AG10803 (cell line): ENCODE measurements around the gene PPP1R9A.

Experiments used
- DNase-seq: peaks from one replicate; pipeline ENCODE4 v3.0.0; 2010; ENCODE audit warnings: low read depth
- H3K4me3 ChIP-seq: 2 replicates; pipeline ENCODE4 v1.5.1; 2011; ENCODE audit warnings: mild to moderate bottlenecking, low read length, control low read depth
- TF ChIP-seq, protein P1 (sequence below): conservative IDR thresholded peaks from 2 replicates; pipeline ENCODE4 v1.5.1; 2011; ENCODE audit warnings: mild to moderate bottlenecking, low read length, control low read depth, inconsistent platforms

Gene PPP1R9A

DNA sequence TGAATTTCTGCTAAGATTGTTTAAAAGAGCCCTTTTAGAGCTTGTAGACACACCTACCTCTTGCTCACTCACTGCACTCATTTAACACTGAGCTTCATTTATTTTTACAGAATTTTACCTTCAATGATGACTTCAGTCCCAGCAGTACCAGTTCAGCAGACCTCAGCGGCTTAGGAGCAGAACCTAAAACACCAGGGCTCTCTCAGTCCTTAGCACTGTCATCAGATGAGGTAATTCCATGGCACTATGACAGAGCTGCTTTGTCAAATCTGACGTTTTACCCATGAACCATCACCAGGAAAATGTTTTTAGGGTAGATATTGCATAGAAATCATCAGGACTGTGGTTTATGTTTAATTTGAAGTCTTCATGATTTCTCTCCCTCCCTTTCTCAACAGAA, 378.7 kb downstream of the PPP1R9A start:
- TF ChIP-seq, protein P1, sequence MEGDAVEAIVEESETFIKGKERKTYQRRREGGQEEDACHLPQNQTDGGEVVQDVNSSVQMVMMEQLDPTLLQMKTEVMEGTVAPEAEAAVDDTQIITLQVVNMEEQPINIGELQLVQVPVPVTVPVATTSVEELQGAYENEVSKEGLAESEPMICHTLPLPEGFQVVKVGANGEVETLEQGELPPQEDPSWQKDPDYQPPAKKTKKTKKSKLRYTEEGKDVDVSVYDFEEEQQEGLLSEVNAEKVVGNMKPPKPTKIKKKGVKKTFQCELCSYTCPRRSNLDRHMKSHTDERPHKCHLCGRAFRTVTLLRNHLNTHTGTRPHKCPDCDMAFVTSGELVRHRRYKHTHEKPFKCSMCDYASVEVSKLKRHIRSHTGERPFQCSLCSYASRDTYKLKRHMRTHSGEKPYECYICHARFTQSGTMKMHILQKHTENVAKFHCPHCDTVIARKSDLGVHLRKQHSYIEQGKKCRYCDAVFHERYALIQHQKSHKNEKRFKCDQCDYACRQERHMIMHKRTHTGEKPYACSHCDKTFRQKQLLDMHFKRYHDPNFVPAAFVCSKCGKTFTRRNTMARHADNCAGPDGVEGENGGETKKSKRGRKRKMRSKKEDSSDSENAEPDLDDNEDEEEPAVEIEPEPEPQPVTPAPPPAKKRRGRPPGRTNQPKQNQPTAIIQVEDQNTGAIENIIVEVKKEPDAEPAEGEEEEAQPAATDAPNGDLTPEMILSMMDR: no peak
- no peak overlapping the region for H3K4me3 ChIP-seq
- DNase-seq: no peak

DNA sequence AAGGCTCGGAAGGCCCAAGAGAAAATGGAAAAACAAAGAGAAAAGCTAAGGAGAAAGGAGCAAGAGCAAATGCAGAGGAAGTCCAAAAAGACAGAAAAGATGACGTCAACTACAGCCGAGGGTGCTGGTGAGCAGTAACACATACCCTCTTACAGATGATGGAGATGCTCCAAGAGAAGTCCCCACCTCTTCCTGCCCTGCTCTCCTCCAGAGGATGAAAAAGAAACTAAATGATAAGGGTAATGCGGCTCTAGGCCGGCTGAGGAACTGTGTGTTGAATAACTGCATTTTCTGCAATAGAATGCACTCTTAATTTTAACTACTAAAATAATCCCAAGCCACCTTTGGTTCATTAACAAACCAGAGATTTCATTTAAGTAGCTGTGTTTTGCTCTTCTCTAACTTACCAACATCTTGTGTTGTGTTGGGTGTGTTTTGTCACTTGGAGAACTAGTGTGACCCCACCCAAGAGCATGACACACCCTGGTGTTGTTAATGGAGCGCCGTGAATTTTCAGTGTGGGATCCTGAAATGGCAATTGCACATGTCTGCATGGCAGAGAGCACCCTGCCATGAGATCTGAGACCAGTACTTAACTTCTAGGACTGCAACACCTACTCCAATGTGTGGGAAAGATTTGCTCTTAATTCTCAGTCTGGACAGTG, 382.9 kb downstream of the PPP1R9A start:
- DNase-seq: no peak
- TF ChIP-seq, protein P1: no peak
- H3K4me3 ChIP-seq: no peak overlapping the region

DNA sequence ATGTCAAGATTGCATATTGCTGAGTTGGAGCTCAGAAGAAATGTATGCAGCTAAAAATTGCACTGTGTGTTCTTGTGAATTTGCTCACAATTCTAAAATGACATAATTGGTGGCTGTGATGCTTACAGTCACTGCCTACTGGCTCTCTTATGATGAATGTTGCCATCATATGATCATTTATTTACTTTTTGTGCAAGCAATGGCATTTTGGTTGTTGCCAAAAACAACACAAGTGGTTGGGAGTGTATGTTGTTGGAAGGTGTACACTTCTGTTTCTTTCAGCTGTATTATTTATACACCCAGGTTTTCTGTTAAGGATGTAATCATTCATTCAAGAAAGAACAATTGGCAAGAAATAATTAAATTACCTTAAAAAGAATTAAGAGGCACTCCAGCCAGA, 388.0 kb downstream of the PPP1R9A start:
- H3K4me3 ChIP-seq: no peak overlapping the region
- TF ChIP-seq, protein P1: no peak
- DNase-seq: no peak

DNA sequence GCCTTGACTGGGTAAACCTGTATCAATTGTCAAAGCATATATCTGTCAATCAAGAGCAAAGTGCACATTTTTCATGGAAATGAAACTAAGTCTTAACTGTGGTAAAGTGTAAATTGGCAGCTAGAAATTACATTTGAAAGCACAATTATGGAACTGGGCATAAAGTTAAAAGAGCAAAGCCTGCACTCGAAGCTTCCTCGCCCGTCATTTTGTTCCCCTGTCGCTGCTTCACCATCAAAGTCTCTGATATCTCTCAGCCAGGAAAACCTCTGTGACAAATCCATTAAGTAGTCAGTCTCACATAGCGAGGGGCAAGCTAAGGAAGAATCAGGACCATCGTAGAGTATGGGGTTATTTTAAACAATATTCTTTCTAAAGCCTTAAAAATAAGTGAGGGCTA, 389.1 kb downstream of the PPP1R9A start:
- TF ChIP-seq, protein P1: no peak
- DNase-seq: no peak
- H3K4me3 ChIP-seq: no peak overlapping the region

DNA sequence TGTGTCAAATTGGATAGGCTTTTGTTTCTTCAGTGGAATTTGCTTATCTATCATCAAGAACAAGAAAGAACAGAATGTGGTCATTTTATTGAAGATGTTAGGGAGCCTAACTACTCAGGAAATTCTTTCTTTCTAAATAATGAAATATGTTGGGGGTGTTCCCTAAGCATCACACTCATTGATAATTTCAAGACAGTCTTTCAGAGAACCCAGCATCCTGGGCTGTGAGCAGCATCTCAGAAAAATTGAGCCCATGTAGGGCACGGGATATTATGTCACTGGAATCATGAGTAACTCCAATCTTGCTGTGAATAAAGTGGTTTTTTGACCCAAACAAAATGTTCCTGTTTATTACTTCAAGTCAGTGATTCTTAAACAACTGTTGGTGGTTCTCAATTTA, 389.6 kb downstream of the PPP1R9A start:
- no peak for DNase-seq
- no peak overlapping the region for H3K4me3 ChIP-seq
- TF ChIP-seq, protein P1: no peak

DNA sequence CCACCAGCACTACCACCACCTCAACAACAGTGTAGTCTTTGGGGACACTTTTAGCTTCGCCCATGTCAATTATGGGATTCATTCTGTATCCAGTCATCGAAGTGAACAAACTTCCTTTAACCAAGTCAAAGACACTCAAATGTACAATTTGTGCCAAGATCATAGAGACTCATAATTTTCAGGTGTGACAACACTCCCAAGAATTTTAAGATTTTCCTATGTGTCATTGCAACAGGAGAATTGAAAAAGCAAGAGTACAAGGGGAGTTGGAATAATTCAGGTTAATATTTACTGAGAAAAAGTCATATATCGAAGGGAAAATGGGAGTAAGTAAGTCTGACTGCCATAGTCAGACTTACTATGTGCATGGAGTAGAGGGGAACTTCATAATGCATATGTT, 390.7 kb downstream of the PPP1R9A start:
- DNase-seq: no peak
- no peak overlapping the region for H3K4me3 ChIP-seq
- TF ChIP-seq, protein P1: no peak

DNA sequence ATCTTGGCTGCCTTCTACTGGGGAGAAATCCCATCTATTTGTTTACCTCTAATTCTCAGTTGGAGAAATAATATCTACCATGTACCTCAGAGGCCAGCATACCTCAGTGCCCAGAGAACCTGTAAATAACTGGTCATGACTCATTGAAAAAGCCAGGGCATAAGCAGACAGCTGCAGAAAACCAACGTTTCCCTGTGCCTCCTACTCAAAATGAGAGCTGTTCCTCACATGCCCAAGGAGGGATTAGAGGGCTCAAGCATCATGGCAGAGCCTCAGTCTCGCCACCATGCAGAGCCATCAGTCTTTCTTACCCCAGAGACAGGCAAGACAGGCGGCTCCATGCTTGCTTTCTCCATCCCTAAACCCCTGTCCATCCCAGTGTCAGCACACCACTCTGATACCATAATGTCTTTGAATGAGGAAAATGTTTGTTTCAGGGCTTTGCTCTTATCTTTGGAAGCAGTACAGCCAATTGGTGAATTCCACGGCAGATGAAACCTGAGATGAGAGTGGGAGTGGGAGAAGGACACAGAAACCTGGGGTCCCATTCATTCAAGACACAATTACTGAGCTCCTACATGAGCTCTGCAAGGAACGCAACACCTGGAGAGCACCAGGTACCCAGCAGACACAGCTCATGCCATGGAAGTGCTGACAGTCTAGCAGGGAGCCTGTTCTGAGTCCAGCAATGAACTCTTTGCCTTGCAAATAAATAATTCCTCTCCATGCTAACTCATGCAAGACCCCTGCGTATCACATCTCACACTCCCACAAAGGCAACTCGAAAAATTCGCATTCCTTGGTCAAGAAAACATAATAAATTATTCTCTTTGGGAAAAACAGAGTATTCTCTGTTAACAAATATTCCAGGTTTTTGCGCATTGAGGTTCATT, 395.9 kb downstream of the PPP1R9A start:
- H3K4me3 ChIP-seq: no peak overlapping the region
- TF ChIP-seq, protein P1: no peak
- no peak for DNase-seq
